ENCODE data around the gene ST3GAL4. TPM values are rescaled to one million over a fixed set of nuclear protein-coding genes. Genes with fewer than 3 reads are reported as not detected.

ST3GAL4 gene
- total and polyA plus RNA-seq, 2 of the 8 experiments (the other 6 are each of a cell fraction or from before 2014, with no cell fraction given): 15.6 to 20.0 TPM

DNA sequence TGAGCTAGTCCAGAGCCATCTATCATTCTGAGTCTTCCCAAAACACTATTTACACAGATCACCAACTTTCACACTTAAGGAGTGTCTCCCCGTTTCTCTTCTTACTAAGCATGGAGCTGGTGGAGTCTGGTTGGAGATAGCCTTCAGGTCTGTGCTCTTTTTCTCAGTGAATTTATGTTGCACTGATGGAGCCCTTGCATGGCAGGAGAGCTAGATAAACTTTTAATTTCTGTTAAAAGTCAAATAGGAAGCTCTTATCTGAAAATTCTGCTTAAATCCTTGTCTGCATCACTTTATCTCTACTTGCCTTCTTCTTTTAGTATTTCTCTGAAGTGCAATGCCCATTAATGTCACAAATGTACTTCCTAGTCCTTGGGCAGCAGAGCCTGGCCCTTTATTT lies 63.4 kb downstream of the ST3GAL4 start:
- 81% methylated on average over 1 of the region's 1 CpG; no CpG with 5 or more reads in 1 of the 2 experiments for WGBS, 2 experiments (ENCODE audit: extremely low coverage in 1 of 2, insufficient coverage in 1 of 2, insufficient read length in 1 of 2, insufficient replicate concordance in 2 of 2, low coverage in 1 of 2, low lambda C conversion rate in 2 of 2, missing lambda C conversion rate in 1 of 2)

More for the DNA sequence above, 63.4 kb downstream of the ST3GAL4 start:
- H2BK15ac ChIP-seq (ENCODE audit: low read length): no peak overlapping the region
- H4K5ac ChIP-seq (ENCODE audit: insufficient read length, low read depth, low read length): no peak overlapping the region
- H3K27me3 ChIP-seq (replicated peaks in 1 of 4; ENCODE audit: control insufficient read depth in 3 of 4, extremely low read depth in 1 of 4, insufficient read depth in 3 of 4, low read length in 3 of 4): peaks cover 0 to 5% (median 0%) of the 10 kb centered on the region in 4 experiments; a peak in 3 of 7 replicates
- no peaks in the 10 kb centered on the region; a peak in 1 of 7 replicates for H3K4me1 ChIP-seq (replicated peaks in 1 of 4; ENCODE audit: control insufficient read depth in 3 of 4, insufficient read depth in 4 of 4, low read length in 3 of 4)
- H2BK120ac ChIP-seq (replicated peaks; ENCODE audit: low read depth, low read length): no peak overlapping the region
- H2BK20ac ChIP-seq (ENCODE audit: low read length): no peak overlapping the region
- H2AK5ac ChIP-seq (ENCODE audit: low read depth, low read length): no peak overlapping the region
- no peak overlapping the region for H3K27ac ChIP-seq (ENCODE audit: low read depth, low read length)
- no peaks in the 10 kb centered on the region for H3K79me2 ChIP-seq (ENCODE audit: control insufficient read depth in 1 of 2, insufficient read depth in 2 of 2, low read length in 2 of 2)
- H3K18ac ChIP-seq (ENCODE audit: extremely low read depth, low read length): no peak overlapping the region
- DNase-seq (ENCODE audit: low read depth in 1 of 2, low spot score in 2 of 2) (no peak), FAIRE-seq (no peak)
- no peak overlapping the region for H3K23ac ChIP-seq (ENCODE audit: insufficient read length)
- H3K4ac ChIP-seq (replicated peaks; ENCODE audit: insufficient read length, low read depth, low read length): no peak overlapping the region
- no peak overlapping the region for H2BK12ac ChIP-seq (ENCODE audit: low read depth, low read length)
- no peak overlapping the region for H3K56ac ChIP-seq (replicated peaks; ENCODE audit: insufficient read length, low read depth, low read length)
- no peak overlapping the region for H3K4me2 ChIP-seq (ENCODE audit: insufficient read depth in 1 of 2, low read depth in 2 of 2, low read length in 2 of 2)
- H4K20me1 ChIP-seq (replicated peaks in 1 of 2; ENCODE audit: control insufficient read depth in 1 of 2, insufficient read depth in 2 of 2, low read length in 2 of 2): no peaks in the 10 kb centered on the region
- H3K14ac ChIP-seq (ENCODE audit: insufficient read length): no peak overlapping the region
- no peaks in the 10 kb centered on the region for H3K9me3 ChIP-seq (ENCODE audit: insufficient read depth in 2 of 2, low read depth in 1 of 2, low read length in 1 of 2)
- POLR2A ChIA-PET (ENCODE audit: partially characterized antibody): interaction anchor here (0.6 to 1.6 kb wide), 2 partner anchors 53 to 342 kb away, joined by 3 to 4 read pairs; no protein-coding TSS in a partner anchor
- no peak overlapping the region for H3K4me3 ChIP-seq (ENCODE audit: extremely low read depth in 1 of 4, insufficient read depth in 2 of 4, low read depth in 3 of 4, low read length in 4 of 4)
- H4K8ac ChIP-seq (ENCODE audit: extremely low read depth, insufficient read depth, low read length): no peak overlapping the region
- no peak overlapping the region for H2AFZ ChIP-seq (ENCODE audit: low read length)
- CTCF ChIA-PET (ENCODE audit: partially characterized antibody): interaction anchor here (1.0 to 2.6 kb wide), 9 partner anchors 8 to 75 kb away, joined by 3 to 6 read pairs (median 4); no protein-coding TSS in a partner anchor
- no peak overlapping the region for H4K91ac ChIP-seq (replicated peaks; ENCODE audit: insufficient read length, low read length)
- no peaks in the 10 kb centered on the region for H3K36me3 ChIP-seq (ENCODE audit: control insufficient read depth in 2 of 4, insufficient read depth in 4 of 4, low read length in 3 of 4)
- no peak overlapping the region for H2BK5ac ChIP-seq (ENCODE audit: low read depth, low read length)
- no peaks in the 10 kb centered on the region for H3K79me1 ChIP-seq (ENCODE audit: low read depth, low read length)
- H3K9ac ChIP-seq (replicated peaks in 1 of 4; ENCODE audit: extremely low read depth in 1 of 4, low read depth in 3 of 4, low read length in 3 of 4): no peak overlapping the region
- TF ChIP-seq CBX5 (IDR thresholded peaks at IDR 0.05; ENCODE audit: low read depth, low read length) (no peak), POLR2AphosphoS5 (IDR thresholded peaks at IDR 0.05; ENCODE audit: low read depth, low read length) (no peak), KDM5A (IDR thresholded peaks at IDR 0.05; ENCODE audit: low read length) (no peak), KDM1A (IDR thresholded peaks at IDR 0.05; ENCODE audit: borderline replicate concordance, low read length) (no peak)
- no peaks in the 10 kb centered on the region for H3K23me2 ChIP-seq (ENCODE audit: low read depth, low read length)
